HG03575 (cell line): ENCODE measurements around the gene HMGXB3.
"Not testable (repeated sequence)": the region's sequence is repeated elsewhere in the genome, so short reads cannot be mapped to it uniquely, and the experiment has no call there.

Source experiments
- ATAC-seq: cut with Tn5 transposase; IDR thresholded peaks from one replicate; pipeline ENCODE4 v1.9.1; 2021; ENCODE audit not compliant: unreplicated experiment, insufficient number of reproducible peaks, low FRiP score; ENCODE audit errors: extremely low read depth

HMGXB3 gene

DNA sequence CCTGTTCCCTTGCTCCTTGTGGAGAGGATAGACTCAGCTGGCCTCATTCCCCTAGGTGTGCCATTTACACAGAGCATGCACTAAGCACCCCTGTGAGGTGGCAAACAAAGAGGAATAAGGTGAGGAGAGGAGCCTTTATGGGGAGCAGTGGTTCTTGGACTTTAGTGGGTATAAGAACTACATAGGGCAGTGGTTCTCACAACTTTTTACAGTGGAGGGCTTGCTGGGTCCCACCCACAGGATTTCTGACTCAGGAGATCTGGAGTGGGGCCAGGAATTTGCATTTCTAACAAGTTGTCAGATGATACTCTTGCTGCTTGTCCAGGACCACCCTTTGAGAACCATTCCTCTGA is 43.8 kb downstream of the HMGXB3 start:
- no peak for ATAC-seq

DNA sequence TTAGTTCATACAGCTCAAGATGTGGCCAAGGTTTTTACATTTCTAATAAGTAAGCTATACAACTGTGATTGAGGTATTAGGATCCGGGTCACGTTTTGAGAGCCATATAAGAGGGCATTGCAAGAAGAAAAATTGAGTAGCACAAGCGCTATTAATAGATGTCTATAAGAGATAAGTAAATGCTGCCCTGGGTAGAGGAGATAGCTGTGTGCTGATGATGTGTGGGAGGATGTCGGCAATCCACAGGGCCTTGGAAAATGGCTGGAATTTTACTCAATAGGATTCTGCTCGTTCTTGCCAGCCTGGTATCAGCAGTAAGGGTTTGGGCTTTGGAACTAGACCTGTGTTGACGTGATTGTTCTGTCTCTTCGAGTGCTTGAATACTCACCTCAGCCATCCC is 44.2 kb downstream of the HMGXB3 start:
- ATAC-seq: no peak

- ATAC-seq: no peak
Measured at GRCh38 chr5:150045549-150045948, 45.0 kb downstream of the HMGXB3 start.

DNA sequence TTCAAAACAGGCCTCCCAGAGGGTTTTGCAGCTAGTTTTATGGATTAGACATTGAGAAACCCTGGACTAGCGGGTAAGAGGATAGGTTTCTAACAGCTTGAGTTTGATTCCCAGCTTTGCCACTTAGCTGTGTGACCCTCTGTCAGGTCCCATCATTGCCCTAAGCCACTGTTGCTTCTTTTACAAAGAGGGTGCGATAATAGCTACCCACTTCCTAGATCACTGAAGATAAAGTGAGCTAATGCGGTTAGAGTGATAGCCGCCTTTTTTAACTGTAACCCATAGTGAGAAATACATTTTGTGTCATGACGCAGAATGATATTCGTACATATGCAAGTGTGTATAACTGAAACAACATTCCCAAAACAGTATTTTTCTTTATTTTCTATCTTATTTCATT is 45.5 kb downstream of the HMGXB3 start:
- no peak for ATAC-seq

GRCh38 chr5:150050172-150050811 is 49.8 kb downstream of the HMGXB3 start:
- ATAC-seq: not testable (repeated sequence)

DNA sequence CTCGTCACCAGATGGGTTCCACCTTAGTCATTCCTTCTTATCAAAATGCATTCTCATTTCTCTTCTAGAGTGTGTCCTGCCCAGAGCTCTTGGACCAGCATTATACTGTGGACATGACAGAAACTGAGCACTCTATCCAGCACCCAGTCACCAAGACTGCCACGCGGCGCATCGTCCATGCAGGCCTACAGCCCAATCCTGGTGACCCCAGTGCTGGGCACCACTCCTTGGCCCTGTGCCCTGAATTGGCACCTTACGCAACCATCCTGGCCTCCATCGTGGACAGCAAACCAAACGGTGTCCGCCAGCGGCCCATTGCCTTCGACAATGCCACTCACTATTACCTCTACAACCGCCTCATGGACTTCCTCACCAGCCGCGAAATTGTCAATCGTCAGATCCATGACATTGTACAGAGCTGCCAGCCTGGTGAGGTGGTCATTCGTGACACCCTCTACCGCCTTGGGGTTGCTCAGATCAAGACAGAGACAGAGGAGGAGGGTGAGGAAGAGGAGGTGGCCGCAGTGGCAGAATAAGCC is 51.2 kb downstream of the HMGXB3 start:
- no peak for ATAC-seq

DNA sequence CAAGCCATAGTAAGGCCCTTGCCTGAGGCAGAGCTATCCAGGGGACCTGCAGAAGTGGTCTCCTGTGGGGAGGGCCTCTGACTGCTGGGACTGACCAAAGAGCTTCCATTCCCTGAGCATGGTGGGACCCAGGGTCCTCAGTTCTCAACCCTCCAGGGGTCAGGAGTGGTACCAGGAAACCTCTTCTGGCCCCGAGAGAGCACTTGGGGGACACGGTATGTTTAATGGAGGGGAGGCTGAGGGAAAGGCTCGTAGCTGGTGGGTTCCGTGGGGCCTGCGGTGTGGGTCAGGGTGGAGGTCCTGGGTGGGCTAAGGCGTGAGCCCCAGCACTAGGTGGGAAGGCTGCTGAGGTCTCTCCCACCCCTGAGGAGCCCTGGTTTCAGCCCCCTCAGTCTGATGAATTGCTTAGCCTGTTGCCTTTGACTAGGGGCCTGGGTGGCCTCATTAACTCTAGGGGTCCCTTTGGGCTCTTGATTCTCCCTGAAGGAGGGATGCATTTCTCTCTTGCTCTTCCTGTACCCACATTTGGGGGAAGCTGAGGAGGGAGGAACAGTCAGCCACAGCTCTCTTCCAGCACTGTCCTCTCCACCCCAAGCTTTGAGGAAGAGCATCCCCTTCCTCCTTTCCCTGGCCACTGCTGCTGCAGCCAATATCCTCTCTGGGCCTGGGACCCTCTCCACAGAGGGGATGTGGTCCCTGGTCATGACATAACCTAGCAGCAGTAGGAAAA is 51.9 kb downstream of the HMGXB3 start:
- no peak for ATAC-seq

DNA sequence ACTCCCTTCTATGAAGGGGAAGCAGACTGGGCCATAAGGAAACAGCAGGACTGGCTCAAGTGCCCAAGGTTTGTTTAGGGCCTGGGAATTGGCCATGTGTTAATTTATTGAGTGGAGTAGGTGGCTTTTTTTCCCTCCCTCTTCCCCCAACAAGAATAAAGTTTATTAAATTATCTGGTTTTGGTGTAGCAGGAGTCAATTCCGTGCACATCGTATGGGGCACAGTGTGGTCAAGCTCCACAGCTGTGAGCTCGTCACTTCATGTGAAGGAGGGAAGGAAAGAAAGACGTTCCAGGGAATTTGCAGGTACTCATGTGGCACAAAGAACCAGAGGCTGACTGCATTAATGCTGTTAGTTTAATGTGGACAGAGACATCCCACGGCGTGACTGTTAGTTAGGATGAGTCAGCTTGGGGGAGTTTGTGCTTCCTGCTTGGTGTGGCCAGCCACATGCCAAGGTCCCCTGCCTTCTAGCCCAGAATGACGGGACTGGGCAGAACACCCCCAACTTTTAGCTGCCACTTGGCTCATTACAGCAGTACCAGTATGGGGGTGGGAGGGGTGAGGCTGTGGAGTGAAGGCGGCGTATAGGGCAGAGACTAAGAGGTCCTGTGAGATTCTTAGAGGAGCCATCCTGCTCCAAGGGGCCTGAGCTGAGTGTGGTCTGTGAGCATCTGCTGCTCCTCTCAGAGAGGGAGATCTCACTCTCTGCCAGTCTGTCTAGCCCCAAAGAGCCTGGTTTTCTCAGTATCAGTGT is 52.6 kb downstream of the HMGXB3 start:
- no peak for ATAC-seq

- no peak for ATAC-seq
Measured at GRCh38 chr5:150053713-150054392, 53.3 kb downstream of the HMGXB3 start.

GRCh38 chr5:150054569-150054968 is 54.0 kb downstream of the HMGXB3 start:
- no peak for ATAC-seq

- ATAC-seq: no peak
Measured at GRCh38 chr5:150055326-150056074, 55.0 kb downstream of the HMGXB3 start.

DNA sequence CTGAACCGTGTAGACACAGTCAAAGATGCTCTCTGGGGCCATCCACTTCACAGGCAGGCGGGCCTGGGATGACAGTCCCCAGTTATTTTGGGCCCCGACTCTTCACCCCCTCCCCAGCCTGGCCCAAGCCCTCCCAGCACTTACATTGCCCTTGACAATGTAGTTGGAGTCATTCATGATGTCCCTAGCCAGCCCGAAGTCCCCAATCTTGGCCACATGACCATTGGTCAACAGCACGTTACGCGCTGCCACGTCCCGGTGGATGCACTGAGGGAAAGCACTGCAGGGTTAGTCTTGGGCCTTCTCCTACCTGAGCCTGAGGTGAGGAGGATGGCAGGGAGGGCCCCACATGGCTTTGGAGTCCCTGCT is 55.5 kb downstream of the HMGXB3 start:
- ATAC-seq: no peak

DNA sequence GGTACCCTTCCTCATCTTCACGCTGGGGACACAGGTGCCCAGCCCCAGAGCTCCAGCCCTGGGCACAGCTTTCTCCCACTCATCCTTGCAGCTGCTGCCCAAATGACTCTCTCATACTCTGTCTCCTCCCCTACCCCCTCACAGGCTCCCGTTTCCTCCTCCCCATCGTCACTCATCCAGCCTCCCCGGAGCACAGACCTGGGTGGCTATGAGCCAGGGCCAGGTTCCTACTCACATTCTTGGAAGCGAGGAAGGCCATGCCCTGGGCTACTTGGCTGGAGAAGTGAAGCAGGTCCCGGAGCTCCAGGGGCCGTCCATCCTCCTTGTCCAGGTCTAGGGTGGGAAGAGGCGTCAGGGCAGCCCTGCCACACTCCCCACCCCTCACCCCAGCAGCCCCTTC is 56.5 kb downstream of the HMGXB3 start:
- ATAC-seq: no peak

DNA sequence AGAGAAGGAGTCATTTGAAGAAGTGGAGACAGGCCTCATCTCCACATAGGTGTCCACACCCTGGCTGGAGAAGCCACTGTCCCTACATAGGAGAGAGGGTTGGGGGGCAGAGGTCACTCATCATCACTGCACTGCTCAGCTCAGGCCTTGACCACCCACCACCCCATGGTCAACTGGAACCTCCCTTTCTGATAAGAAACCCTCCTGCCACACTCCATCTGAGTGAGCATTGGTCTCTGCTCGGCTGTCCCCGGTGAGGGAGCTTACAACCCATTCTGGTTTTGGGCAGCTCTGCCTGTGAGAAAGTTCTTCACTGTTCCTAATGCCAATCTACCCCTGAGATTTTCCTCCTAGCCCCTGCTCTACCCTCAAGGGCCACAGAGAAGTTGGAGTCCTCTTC is 57.0 kb downstream of the HMGXB3 start:
- no peak for ATAC-seq

GRCh38 chr5:150057996-150058395 is 57.5 kb downstream of the HMGXB3 start:
- ATAC-seq: no peak

DNA sequence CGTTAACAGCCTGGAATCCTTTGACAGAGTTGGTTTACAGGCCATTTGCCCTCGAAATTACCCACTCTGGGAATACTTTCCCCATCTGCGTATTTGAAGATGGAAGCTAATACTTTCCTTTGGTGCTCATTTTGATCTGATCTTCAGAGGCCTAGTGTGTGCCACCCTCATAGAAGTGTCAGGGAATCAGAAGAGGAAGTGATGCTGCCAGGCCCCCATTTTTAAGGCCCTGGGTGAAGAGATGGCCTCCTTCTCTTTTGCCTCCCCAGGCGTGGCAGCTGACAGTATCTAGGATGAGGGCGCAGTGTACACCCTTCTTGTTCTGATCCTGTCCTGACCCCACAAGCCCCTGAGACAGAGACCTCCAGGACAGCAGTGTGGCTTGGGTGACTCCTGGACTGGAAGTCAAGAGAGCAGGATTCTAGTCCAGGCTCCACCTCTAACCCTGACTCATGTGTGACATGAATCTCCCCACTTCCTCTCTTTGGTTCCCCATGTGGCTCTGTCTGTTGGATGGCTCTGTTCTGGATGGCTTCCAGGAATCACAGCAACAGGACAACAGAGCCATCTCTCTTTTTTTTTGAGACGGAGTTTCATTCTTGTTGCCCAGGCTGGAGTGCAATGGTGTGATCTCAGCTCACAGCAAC is 58.1 kb downstream of the HMGXB3 start:
- no peak for ATAC-seq

DNA sequence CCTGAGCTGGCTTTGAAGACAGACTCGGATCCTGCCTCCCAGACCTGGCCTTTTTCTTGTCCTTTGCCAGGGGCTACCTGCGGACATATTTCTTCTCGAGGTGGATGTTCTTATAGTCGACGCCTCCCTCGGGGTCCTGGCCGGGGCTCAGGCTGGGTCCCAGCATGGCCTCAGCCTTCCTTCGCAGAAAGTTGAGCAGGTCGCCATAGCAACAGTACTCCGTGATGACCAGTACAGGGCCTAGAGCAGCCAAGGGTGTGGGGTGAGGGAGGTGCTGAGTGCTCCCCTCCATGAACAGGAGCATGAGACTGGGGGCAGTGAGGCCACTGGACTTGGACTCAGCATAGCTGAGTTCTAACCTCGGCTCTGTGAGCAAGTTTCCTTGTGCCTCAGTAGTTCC is 59.1 kb downstream of the HMGXB3 start:
- no peak for ATAC-seq

GRCh38 chr5:150060471-150060870 is 59.9 kb downstream of the HMGXB3 start:
- ATAC-seq: no peak
